GM23338 (cell line): Measurements from ENCODE around the gene NFIB. TPM values are rescaled to one million over a fixed set of nuclear protein-coding genes. Genes with fewer than 3 reads are reported as not detected.

Experiments used
- ATAC-seq: fragments of 200-7000 bp; cut with Tn5 transposase; 3 replicates; pipeline ENCODE4 v1.9.1; 2020
- DNase-seq: peaks from one replicate; pipeline ENCODE4 v3.0.0-alpha.2; 2015; ENCODE audit warnings: low spot score
- H2AFZ ChIP-seq: fragments of 200-600 bp; sonication (generic); 2 replicates; pipeline ENCODE4 v1.8.0; 2016; ENCODE audit warnings: antibody characterized with exemption, mild to moderate bottlenecking, moderate library complexity
- H3F3A ChIP-seq: fragments of 200-600 bp; sonication (generic); replicated peaks from 2 replicates; pipeline ENCODE4 v1.8.0; 2017; ENCODE audit warnings: antibody characterized with exemption, mixed run types, low read depth
- H3K27ac ChIP-seq: fragments of 200-600 bp; sonication (generic); 2 replicates; pipeline ENCODE4 v1.6.1; 2016; ENCODE audit warnings: low read depth
- H3K27me3 ChIP-seq: fragments of 200-600 bp; sonication (generic); 2 replicates; pipeline ENCODE4 v1.8.0; 2016; ENCODE audit warnings: mild to moderate bottlenecking, mixed run types, moderate library complexity; ENCODE audit not compliant: insufficient read depth
- H3K36me3 ChIP-seq: fragments of 200-600 bp; sonication (generic); 2 replicates; pipeline ENCODE4 v1.8.0; 2016; ENCODE audit warnings: mild to moderate bottlenecking; ENCODE audit not compliant: insufficient read depth
- H3K4me1 ChIP-seq: fragments of 200-600 bp; sonication (generic); 2 replicates; pipeline ENCODE4 v1.8.0; 2016; ENCODE audit warnings: mild to moderate bottlenecking, moderate library complexity; ENCODE audit not compliant: insufficient read depth
- H3K4me2 ChIP-seq: fragments of 200-600 bp; sonication (generic); 2 replicates; pipeline ENCODE4 v1.7.1; 2017; ENCODE audit warnings: mixed run types
- H3K4me3 ChIP-seq: fragments of 200-600 bp; sonication (generic); 2 replicates; pipeline ENCODE4 v1.6.1; 2016; ENCODE audit warnings: mixed run types
- H3K79me2 ChIP-seq: fragments of 200-600 bp; sonication (generic); replicated peaks from 2 replicates; pipeline ENCODE4 v1.8.0; 2017; ENCODE audit warnings: mild to moderate bottlenecking; ENCODE audit not compliant: insufficient read depth
- H3K9me2 ChIP-seq: fragments of 200-600 bp; sonication (generic); 2 replicates; pipeline ENCODE4 v1.8.0; 2017; ENCODE audit not compliant: insufficient read depth
- H4K20me1 ChIP-seq: fragments of 200-600 bp; sonication (generic); replicated peaks from 2 replicates; pipeline ENCODE4 v1.8.0; 2017; ENCODE audit warnings: mild to moderate bottlenecking; ENCODE audit not compliant: insufficient read depth
- H3K27ac Mint-ChIP-seq: 2 replicates; pipeline ENCODE4 v1.8.0; 2020; ENCODE audit warnings: inconsistent platforms, mild to moderate bottlenecking, moderate library complexity, mixed read lengths
- H3K27me3 Mint-ChIP-seq: 3 replicates; pipeline ENCODE4 v1.8.0; 2022; ENCODE audit warnings: low read depth, mild to moderate bottlenecking, moderate library complexity, mixed read lengths, inconsistent platforms; ENCODE audit not compliant: insufficient read depth, poor library complexity
- H3K36me3 Mint-ChIP-seq: 3 replicates; pipeline ENCODE4 v1.8.0; 2021; ENCODE audit warnings: low read depth, mild to moderate bottlenecking, inconsistent platforms, moderate library complexity, mixed read lengths
- H3K4me1 Mint-ChIP-seq: 3 replicates; pipeline ENCODE4 v1.8.0; 2020; ENCODE audit warnings: mild to moderate bottlenecking, inconsistent platforms, mixed read lengths
- H3K4me3 Mint-ChIP-seq: 3 replicates; pipeline ENCODE4 v1.8.0; 2021; ENCODE audit warnings: moderate library complexity, mild to moderate bottlenecking, inconsistent platforms, mixed read lengths
- H3K9me3 Mint-ChIP-seq: 3 replicates; pipeline ENCODE4 v1.8.0; 2020; ENCODE audit warnings: moderate library complexity, mild to moderate bottlenecking, inconsistent platforms, mixed read lengths
- CREB1 ChIP-seq: fragments of 250-450 bp; sonication (Bioruptor Pico); IDR thresholded peaks from 2 replicates; pipeline ENCODE4 v1.5.0; 2020; ENCODE audit warnings: low read depth, mild to moderate bottlenecking, moderate library complexity
- ETS1 ChIP-seq: IDR thresholded peaks from 2 replicates; pipeline ENCODE4 v1.6.1; 2016; ENCODE audit warnings: antibody characterized with exemption
- ZNF331 ChIP-seq: fragments of 250-450 bp; sonication (Bioruptor Pico); IDR thresholded peaks from 2 replicates; pipeline ENCODE4 v1.5.0; 2020; ENCODE audit warnings: low read depth, mild to moderate bottlenecking, moderate library complexity
- ZNF462 ChIP-seq: fragments of 250-450 bp; sonication (Bioruptor Pico); IDR thresholded peaks from 2 replicates; pipeline ENCODE4 v1.5.0; 2020; ENCODE audit warnings: mild to moderate bottlenecking, moderate library complexity
- polyA plus RNA-seq: library from polyadenylated mRNA; unstranded; fragments of >200 nt; fragmentation: Nextera tagmentation; extraction: Ambion mirVana; gene quantifications from 2 replicates; pipeline ENCODE4 v1.2.1, GENCODE V29; 2016
- total RNA-seq: library from RNA; depleted of rRNA; stranded (reverse); fragments of >200 nt; shearing (Covaris generic); gene quantifications from 2 replicates; pipeline ENCODE4 v1.2.3, GENCODE V29; 2014

NFIB gene
- total and polyA plus RNA-seq, 2 experiments from 2014 or later = 3.9 to 4.7 TPM

- Histone ChIP-seq H3K9me2 (no peaks in the 10 kb centered on the region), H3K27ac (no peak overlapping the region), H3K27me3 (no peaks in the 10 kb centered on the region), H2AFZ (no peak overlapping the region), H3K4me2 (no peak overlapping the region), H3K36me3 (no peaks in the 10 kb centered on the region), H3K79me2 (no peaks in the 10 kb centered on the region), H3F3A (no peaks in the 10 kb centered on the region), H3K4me1 (0 out of 2 replicates have a peak, but pooled peaks cover 9% of the 10 kb centered on the region), H3K4me3 (no peak overlapping the region), H4K20me1 (no peaks in the 10 kb centered on the region)
- Mint-ChIP-seq H3K9me3 (no peaks in the 10 kb centered on the region), H3K27me3 (no peaks in the 10 kb centered on the region), H3K27ac (no peak overlapping the region), H3K36me3 (no peaks in the 10 kb centered on the region), H3K4me1 (peaks cover 11% of the 10 kb centered on the region; the same call in 2 of the 3 replicates), H3K4me3 (no peak overlapping the region)
- ATAC-seq (no peak), DNase-seq (no peak)
- no peak for TF ChIP-seq ZNF331 (CRISPR knock-in tag)
- no peak for TF ChIP-seq CREB1 (CRISPR knock-in tag)
- TF ChIP-seq ZNF462 = no peak
- no peak for TF ChIP-seq ETS1
Observed at GRCh38 chr9:14298601-14299022, 15.3 kb downstream of the NFIB start.
